ENCODE data around the gene IRF6. TPM values are rescaled to one million over a fixed set of nuclear protein-coding genes. Genes with fewer than 3 reads are reported as not detected.

The IRF6 gene
- total RNA-seq, 1 donor from 2014 or later = 18.2 TPM

GRCh38 chr1:209756615-209757445 lies 49.1 kb downstream of the IRF6 start:
- no peaks in the 10 kb centered on the region for H3K4me1 ChIP-seq
- peak; percentile 53 to 65 for ATAC-seq
- H3K9me3 ChIP-seq = no peaks in the 10 kb centered on the region
- no peak for TF ChIP-seq CTCF (IDR thresholded peaks at IDR 0.05)
- H3K36me3 ChIP-seq = no peaks in the 10 kb centered on the region
- intact Hi-C loops (cut with DNase I) = no loop called here
- H3K27ac ChIP-seq = peak overlapping the region; percentile 69
- peak overlapping the region; percentile 46 for H3K4me3 ChIP-seq
- peak; percentile 58 for DNase-seq
- H3K27me3 ChIP-seq (ENCODE audit: low read depth) = no peaks in the 10 kb centered on the region

GRCh38 chr1:209755926-209756614 lies 49.9 kb downstream of the IRF6 start, which contains the start of gene TRAF3IP3:
TSS of gene TRAF3IP3 (plus strand) at chr1:209756053. CDS start at chr1:209760040, 3,987 bp downstream.
- DNase-seq (peak; percentile 61), ATAC-seq (peak; percentile 80 to 88)
- H3K4me3 ChIP-seq = peak within 1 kb of the TSS; percentile 46
- no peaks in the 10 kb centered on the region for H3K4me1 ChIP-seq
- H3K9me3 ChIP-seq = no peaks in the 10 kb centered on the region
- intact Hi-C loops (cut with DNase I) = no loop called here
- peak within 1 kb of the TSS; percentile 69 for H3K27ac ChIP-seq
- no peaks in the 10 kb centered on the region for H3K36me3 ChIP-seq
- H3K27me3 ChIP-seq (ENCODE audit: low read depth) = no peaks in the 10 kb centered on the region
- TF ChIP-seq CTCF (IDR thresholded peaks at IDR 0.05) = no peak

GRCh38 chr1:209755256-209755655 lies 50.7 kb downstream of the IRF6 start:
- intact Hi-C loops (cut with DNase I) = no loop called here
- no peaks in the 10 kb centered on the region for H3K4me1 ChIP-seq
- no peaks in the 10 kb centered on the region for H3K27me3 ChIP-seq (ENCODE audit: low read depth)
- H3K36me3 ChIP-seq = no peaks in the 10 kb centered on the region
- no peak for ATAC-seq
- DNase-seq = no peak
- no peak overlapping the region for H3K27ac ChIP-seq
- no peak for TF ChIP-seq CTCF (IDR thresholded peaks at IDR 0.05)
- no peak overlapping the region for H3K4me3 ChIP-seq
- H3K9me3 ChIP-seq = no peaks in the 10 kb centered on the region

GRCh38 chr1:209752890-209753289 lies 53.1 kb downstream of the IRF6 start:
- Histone ChIP-seq H3K36me3 (no peaks in the 10 kb centered on the region), H3K4me1 (peaks cover 6% of the 10 kb centered on the region), H3K9me3 (no peaks in the 10 kb centered on the region), H3K27me3 (ENCODE audit: low read depth) (no peaks in the 10 kb centered on the region), H3K4me3 (no peak overlapping the region), H3K27ac (no peak overlapping the region)
- no peak for DNase-seq
- intact Hi-C loops (cut with DNase I) = no loop called here
- TF ChIP-seq CTCF (IDR thresholded peaks at IDR 0.05) = no peak
- ATAC-seq = no peak

GRCh38 chr1:209751627-209752231 lies 54.2 kb downstream of the IRF6 start:
- H3K4me1 ChIP-seq = peaks cover 7% of the 10 kb centered on the region
- ATAC-seq = no peak

More at GRCh38 chr1:209751627-209752231, 54.2 kb downstream of the IRF6 start:
- no peaks in the 10 kb centered on the region for H3K9me3 ChIP-seq
- no peaks in the 10 kb centered on the region for H3K27me3 ChIP-seq (ENCODE audit: low read depth)
- no peak for DNase-seq
- H3K4me3 ChIP-seq = no peak overlapping the region
- no peaks in the 10 kb centered on the region for H3K36me3 ChIP-seq
- intact Hi-C loops (cut with DNase I) = no loop called here
- TF ChIP-seq CTCF (IDR thresholded peaks at IDR 0.05) = no peak
- H3K27ac ChIP-seq = peak overlapping the region; percentile 13

Measured in lower lobe of right lung (tissue), 2 donors.